PC-9 (cell line): ENCODE results near the gene UPF2.

Experiments used
- CTCF ChIP-seq: fragments of 200-600 bp; sonication (generic); conservative IDR thresholded peaks from 2 replicates; pipeline ENCODE4 v1.6.1; 2017; ENCODE audit warnings: mixed run types, antibody characterized with exemption, mild to moderate bottlenecking, moderate library complexity
- EZH2 ChIP-seq: fragments of 200-600 bp; sonication (generic); IDR thresholded peaks from 2 replicates; pipeline ENCODE4 v1.8.0; 2017; ENCODE audit warnings: antibody characterized with exemption, low read depth

DNA sequence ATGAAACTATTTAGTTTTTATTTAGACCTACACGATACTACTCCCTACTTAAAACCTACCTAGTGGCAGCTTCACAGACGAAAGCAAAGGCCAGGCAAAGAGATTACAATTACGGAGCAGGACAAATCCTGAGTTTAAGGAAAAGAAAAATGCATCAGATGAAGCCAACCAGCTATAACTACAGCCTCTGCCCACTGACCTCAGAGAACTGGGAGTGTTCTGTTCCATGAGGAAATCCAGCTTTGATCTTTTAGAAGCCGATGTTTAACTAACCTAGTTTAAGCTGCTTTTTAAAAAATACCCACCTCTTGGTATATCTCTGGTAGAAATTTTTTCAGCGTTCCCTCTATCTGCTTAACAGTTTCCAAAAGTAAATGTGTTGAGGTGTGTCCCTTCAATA, 3.0 kb upstream of the UPF2 start:
- TF ChIP-seq CTCF (no peak), EZH2 (no peak)
